ENCODE measurements around the gene SZRD1. TPM values are rescaled to one million over a fixed set of nuclear protein-coding genes. Genes with fewer than 3 reads are reported as not detected.

The SZRD1 gene
- total and polyA plus RNA-seq, 4 donors, result 29.3 to 114 (median 89.3) TPM

- Histone ChIP-seq H3K9ac (ENCODE audit: insufficient read depth in 1 of 2, low read length in 2 of 2) (peak within 1 kb of the TSS; percentile 58 to 93), H3K4me1 (ENCODE audit: control insufficient read depth in 5 of 5, insufficient read depth in 5 of 5, low read length in 5 of 5) (peaks cover 0 to 13% (median 5%) of the 10 kb centered on the region in 5 donors), H3K9me3 (ENCODE audit: control insufficient read depth in 4 of 4, insufficient read depth in 3 of 4, low read length in 3 of 4) (no peaks in the 10 kb centered on the region), H3K27ac (ENCODE audit: low read depth in 1 of 2, low read length in 1 of 2) (peak within 1 kb of the TSS; percentile 56 to 82), H3K27me3 (ENCODE audit: control insufficient read depth in 3 of 3, insufficient read depth in 3 of 3, low read length in 2 of 3) (no peaks in the 10 kb centered on the region), H3K36me3 (ENCODE audit: control insufficient read depth in 4 of 4, insufficient read depth in 4 of 4, low read length in 4 of 4) (peaks cover 4 to 26% (median 16%) of the 10 kb centered on the region in 4 donors), H3K4me3 (peak within 1 kb of the TSS; percentile 95)
- WGBS, 2 donors, result 0% methylated on average over 63 to 68 of the region's 68 CpGs
- ATAC-seq (ENCODE audit: insufficient read depth, low FRiP score) (peak; percentile 92), DNase-seq (peak; percentile 93 to 97 (median 95))
- peak; percentile 81 for TF ChIP-seq CTCF (IDR thresholded peaks at IDR 0.05; ENCODE audit: control extremely low read depth, extremely low read depth)
Observed at GRCh38 chr1:16440470-16441281, 73.6 kb downstream of the SZRD1 start, which contains the start of gene NECAP2. Gene NECAP2 (plus strand): TSS chr1:16440724. CDS start chr1:16440762, 38 bp downstream.

DNA sequence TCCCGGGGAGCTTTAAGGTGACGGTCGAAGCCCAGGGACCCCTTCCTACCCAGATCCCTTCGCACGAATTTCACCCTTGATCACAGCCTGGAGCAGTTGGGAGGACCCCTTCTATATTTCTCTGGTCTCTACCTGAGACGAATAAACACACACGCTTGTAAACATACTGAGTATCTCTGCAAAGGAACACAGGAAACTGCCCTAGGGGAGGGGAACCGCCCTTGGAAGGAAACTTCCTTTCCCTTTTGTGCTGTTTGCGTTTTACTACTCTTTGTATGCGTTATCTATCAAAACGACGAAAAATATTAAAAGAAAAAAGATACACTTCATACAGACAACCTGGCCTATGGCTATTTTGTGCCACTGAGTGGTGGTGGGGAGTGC, 74.2 kb downstream of the SZRD1 start:
- H3K4me1 ChIP-seq (ENCODE audit: control insufficient read depth in 5 of 5, insufficient read depth in 5 of 5, low read length in 5 of 5), result peaks cover 0 to 13% (median 5%) of the 10 kb centered on the region in 5 donors
- DNase-seq (no peak), ATAC-seq (ENCODE audit: insufficient read depth, low FRiP score) (peak; percentile 10)
- H3K27me3 ChIP-seq (ENCODE audit: control insufficient read depth in 3 of 3, insufficient read depth in 3 of 3, low read length in 2 of 3), result no peaks in the 10 kb centered on the region
- peaks cover 4 to 26% (median 16%) of the 10 kb centered on the region in 4 donors for H3K36me3 ChIP-seq (ENCODE audit: control insufficient read depth in 4 of 4, insufficient read depth in 4 of 4, low read length in 4 of 4)
- 1 to 3% methylated on average over 12 of the region's 12 CpGs for WGBS, 2 donors
- peak overlapping the region; percentile 1 to 82 for H3K27ac ChIP-seq (ENCODE audit: low read depth in 1 of 2, low read length in 1 of 2)
- no peaks in the 10 kb centered on the region for H3K9me3 ChIP-seq (ENCODE audit: control insufficient read depth in 4 of 4, insufficient read depth in 3 of 4, low read length in 3 of 4)
- peak overlapping the region; percentile 58 to 93 for H3K9ac ChIP-seq (ENCODE audit: insufficient read depth in 1 of 2, low read length in 2 of 2)
- H3K4me3 ChIP-seq, result peak overlapping the region; percentile 95
- no peak for TF ChIP-seq CTCF (IDR thresholded peaks at IDR 0.05; ENCODE audit: control extremely low read depth, extremely low read depth)

GRCh38 chr1:16442265-16442664, 75.2 kb downstream of the SZRD1 start:
- 87 to 89% methylated on average over 7 of the region's 7 CpGs for WGBS, 2 donors
- Histone ChIP-seq H3K9me3 (ENCODE audit: control insufficient read depth in 4 of 4, insufficient read depth in 3 of 4, low read length in 3 of 4) (no peaks in the 10 kb centered on the region), H3K4me3 (no peak overlapping the region), H3K9ac (ENCODE audit: insufficient read depth in 1 of 2, low read length in 2 of 2) (no peak overlapping the region), H3K36me3 (ENCODE audit: control insufficient read depth in 4 of 4, insufficient read depth in 4 of 4, low read length in 4 of 4) (peaks cover 4 to 29% (median 20%) of the 10 kb centered on the region in 4 donors), H3K27me3 (ENCODE audit: control insufficient read depth in 3 of 3, insufficient read depth in 3 of 3, low read length in 2 of 3) (no peaks in the 10 kb centered on the region), H3K4me1 (ENCODE audit: control insufficient read depth in 5 of 5, insufficient read depth in 5 of 5, low read length in 5 of 5) (peaks cover 0 to 13% (median 5%) of the 10 kb centered on the region in 5 donors), H3K27ac (ENCODE audit: low read depth in 1 of 2, low read length in 1 of 2) (peak overlapping the region in 1 of 2 donors; percentile 9)
- DNase-seq (no peak), ATAC-seq (ENCODE audit: insufficient read depth, low FRiP score) (no peak)
- no peak for TF ChIP-seq CTCF (IDR thresholded peaks at IDR 0.05; ENCODE audit: control extremely low read depth, extremely low read depth)

Measured in lung (tissue), 12 donors.